NCI-H128 (cell line): ENCODE measurements around the gene DCDC2.
A peak's percentile ranks its signal among the peaks of the same experiment; 100 is the strongest.
"Not testable (repeated sequence)": the region's sequence is repeated elsewhere in the genome, so short reads cannot be mapped to it uniquely, and the experiment has no call there.

Experiments used
- DNase-seq: peaks from one replicate; lab custom pipeline; 2025; ENCODE audit not compliant: unreplicated experiment; lab: John Stamatoyannopoulos, UW

Gene DCDC2

DNA sequence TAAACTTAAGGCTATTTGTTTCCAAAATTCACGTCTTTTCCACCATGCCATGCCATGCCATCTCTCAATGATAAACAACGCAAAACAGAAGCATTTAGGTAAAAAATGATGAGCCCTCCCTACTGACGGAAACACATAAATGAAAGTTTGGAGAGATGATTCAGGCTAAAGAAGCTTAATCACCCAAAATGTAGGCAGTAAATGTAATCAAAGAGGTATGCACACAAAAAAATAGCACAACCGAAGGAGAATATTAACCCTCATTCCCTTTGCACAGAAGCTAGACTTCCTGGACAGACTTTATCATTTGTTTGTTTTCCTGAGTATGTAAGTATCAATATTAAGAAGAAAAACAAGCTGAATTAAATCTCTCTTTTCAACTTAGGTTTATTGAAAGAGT is 28.8 kb downstream of the DCDC2 start:
- DNase-seq = no peak

DNA sequence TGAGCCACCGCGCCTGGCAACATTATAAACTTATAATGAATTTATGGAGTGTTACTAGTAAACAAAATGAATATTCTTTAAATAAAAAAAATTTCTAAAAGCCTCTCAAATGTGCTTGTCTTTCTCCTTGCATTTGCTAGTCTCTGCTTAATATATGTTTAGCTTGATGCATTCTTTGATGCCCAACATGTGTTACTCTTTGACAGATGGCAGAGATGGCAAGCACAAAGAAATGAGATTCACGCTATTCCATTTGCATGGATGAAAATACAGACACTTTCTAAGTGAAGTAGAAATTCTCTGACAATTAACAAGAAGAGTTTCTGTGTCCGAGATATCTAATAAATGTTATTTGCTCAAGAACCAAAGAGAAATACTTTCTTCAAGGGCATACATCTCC is 30.1 kb downstream of the DCDC2 start:
- no peak for DNase-seq

DNA sequence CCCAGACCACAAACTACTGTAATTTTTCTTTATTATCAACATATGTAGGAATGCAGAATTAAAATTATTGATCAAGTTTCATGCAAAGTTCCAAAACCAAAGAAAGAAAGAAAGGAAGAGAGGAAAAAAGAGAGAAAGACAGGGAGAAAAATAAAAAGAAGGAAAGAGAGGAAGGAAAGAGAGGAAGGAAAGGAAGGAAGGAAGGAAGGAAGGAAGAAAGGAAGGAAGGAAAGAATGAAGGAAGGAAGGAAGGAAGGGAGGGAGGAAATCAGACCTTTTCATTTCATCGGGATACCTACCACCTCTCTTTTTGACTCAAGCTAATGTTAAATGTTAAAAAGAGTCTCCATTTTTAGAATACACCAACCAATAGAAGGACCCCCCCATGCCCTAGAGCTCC is 31.9 kb downstream of the DCDC2 start:
- no peak for DNase-seq

DNA sequence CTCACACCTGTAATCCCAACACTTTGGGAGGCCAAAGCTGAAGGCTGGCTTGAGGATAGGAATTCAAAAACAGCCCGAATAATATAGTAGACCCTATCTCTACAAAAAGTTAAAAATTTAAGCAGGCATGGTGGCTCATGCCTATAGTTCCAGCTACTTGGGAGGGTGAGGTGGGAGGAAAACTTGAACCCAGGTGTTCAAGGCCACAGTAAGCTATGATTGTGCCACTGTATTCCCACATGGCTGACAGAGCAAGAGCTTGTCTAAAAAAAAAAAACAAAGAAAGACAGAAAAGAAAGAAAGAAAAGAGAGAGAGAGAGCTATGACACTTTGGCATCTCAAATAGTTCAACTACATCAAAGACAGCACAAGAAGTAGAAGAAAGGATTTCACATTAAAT is 33.2 kb downstream of the DCDC2 start:
- no peak for DNase-seq

DNA sequence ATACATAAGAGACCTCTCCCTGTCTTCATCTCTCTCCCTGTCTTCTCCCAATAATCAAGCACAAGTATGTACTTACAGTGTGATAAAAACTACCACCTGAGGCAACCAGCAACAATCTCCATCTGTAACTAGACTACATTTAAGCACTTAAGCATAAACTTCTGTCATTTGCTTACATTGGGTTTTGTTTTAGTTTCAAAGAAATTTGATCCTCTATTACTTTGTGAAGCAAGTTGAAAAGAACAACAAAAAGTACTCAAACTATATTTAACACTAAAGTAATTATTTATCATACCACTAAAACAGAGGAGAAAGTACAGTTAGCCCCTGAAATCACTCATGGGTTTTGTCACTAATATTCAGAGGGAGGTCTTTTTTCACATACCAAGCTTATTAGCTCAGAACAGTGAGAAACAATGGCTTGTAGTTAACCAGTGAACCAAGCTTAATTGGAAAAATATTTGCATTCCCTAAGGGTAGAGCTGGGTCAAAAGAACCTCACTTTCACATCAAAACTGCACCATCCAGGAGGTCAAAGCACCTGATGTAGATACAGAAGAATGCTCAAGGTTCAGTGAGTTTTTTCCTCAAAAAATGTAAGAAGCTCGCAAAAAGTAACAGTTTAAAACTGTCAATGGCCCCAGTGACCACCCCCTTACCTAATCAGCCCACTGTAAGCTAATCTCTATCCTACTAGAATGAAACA is 34.1 kb downstream of the DCDC2 start:
- no peak for DNase-seq

DNA sequence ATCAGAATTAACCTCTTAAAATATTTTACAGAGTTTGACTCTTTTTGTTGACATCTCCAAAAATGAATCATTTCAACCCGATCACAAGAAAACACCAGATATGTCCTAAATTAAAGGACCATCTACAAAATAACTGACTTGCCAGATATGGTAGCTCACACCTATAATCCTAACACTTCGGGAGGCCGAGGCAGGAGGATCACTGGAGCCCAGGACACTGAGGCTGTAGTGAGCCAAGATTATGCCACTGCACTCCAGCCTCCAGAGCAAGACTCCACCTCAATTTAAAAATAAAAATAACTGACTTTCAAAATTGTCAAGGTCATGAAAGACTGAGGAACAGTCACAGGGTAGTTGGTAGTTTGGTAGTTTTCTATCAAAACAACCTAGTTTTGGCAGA is 34.9 kb downstream of the DCDC2 start:
- DNase-seq = no peak

DNA sequence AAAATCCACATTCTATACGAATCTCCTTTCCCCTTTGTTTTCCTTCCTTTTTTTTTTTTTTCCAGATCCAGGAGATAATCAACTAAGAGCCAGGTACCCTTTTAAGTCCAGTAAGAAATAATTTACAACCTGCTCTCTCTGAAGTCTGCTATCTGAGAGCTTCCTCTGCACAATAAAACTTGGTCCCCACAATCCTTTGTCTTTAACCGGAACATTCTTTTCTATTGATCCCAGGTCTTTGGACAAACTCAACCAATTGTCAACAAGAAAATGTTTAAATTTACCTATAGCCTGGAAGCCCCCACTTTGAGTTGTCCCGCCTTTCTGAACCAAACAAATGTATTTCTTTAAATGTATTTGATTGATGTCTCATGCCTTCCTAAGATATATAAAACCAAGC is 35.4 kb downstream of the DCDC2 start:
- not testable (repeated sequence) for DNase-seq

DNA sequence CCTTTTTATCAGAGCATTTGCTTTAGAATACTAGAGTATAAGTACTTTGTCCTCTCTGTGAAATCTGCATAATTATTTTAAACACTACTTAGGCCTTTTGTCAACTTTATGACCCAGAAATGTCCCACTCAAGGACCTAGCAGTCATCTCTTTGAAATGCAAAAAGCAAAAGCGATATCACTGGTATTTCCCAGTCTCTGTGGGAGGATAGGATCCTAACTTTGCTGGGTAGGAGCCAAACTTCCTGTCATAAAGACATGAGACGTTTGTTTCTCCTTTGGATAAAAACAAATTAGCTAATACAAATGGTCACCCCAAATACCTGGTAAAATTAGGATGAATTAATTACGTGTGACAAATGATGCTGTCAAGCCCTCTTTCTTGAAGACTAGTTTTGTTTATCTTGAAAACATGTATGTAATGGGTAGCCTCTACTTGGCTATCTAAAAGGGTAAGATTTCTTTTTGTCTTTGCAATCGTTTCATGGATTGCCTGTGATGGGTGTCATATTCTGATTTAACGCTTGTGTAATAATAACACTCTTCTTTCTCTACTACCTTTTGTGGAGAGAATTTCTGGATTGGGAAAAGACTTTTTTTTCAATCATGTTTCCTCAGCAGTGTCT is 36.2 kb downstream of the DCDC2 start:
- no peak for DNase-seq

DNA sequence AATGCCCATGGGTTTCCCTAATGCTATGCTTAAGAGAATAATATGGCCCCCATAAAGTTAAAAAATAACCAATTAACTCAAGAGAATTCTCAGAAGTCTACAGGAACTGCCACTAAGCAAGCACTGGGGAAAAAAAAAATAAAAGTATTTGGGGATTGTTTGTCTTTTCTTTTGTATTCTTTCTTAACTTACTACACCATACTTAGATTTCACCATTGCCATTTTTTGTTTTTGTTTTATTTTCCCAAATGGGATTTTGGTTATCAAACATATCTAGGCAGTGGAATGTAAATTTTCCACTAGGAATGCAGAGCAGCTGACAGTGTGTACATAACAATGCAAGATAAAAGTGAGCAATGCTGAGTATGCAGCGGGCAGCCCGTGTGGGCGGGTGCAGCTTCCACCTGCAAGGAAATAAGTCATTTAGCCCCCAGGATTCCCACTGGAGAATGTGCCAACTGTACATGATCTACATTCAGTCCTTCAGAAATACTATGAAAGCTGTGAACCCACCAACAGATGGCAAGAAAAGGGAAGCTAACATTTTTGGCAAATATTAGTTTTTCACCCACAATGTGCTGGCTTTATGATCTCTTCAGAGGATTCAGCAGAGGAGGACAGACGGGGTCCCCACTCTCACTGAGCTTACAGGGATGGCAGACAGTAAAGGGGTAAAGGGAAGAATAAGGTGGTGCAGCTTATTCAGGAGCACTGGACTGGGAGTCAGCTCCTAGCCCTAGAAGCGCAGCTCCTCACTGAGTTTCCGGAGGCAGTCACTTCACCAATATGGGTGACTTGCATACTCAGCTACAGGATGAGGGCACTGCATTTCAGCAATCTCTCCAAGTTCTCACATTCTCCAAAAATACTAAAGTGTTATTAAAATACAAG is 44.4 kb downstream of the DCDC2 start:
- no peak for DNase-seq

DNA sequence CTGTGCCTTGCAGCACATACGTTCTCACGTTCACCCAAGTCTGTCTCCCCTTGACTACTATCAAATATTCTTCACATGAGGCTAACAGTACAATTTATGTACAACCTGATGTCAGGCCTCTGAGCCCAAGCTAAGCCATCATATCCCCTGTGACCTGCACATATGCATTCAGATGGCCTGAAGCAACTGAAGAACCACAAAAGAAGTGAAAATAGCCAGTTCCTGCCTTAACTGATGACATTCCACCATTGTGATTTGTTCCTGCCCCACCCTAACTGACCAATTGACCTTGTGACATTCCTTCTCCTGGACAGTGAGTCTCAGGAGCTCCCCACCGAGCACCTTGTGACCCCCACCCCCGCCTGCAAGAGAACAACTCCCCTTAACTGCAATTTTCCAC is 46.1 kb downstream of the DCDC2 start:
- not testable (repeated sequence) for DNase-seq

DNA sequence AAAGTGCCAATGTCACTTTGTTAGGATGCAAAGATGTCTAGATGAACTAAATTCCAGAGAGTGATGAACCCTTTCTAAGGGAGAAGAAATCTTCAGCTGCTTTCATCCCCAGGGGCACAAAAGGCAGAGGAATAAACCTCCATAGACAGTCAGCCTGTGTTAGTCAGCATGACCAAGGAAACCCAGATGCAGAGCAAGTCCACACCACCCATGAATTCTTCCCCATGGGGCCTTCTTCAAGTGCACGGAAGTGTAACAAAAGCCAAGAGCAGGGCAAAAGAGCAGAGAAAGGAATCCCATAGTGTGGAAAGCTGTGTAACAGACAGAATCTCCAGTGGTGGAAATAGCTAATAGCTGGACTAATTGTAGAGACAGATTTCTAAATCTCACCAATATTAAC is 50.0 kb downstream of the DCDC2 start:
- DNase-seq = no peak

DNA sequence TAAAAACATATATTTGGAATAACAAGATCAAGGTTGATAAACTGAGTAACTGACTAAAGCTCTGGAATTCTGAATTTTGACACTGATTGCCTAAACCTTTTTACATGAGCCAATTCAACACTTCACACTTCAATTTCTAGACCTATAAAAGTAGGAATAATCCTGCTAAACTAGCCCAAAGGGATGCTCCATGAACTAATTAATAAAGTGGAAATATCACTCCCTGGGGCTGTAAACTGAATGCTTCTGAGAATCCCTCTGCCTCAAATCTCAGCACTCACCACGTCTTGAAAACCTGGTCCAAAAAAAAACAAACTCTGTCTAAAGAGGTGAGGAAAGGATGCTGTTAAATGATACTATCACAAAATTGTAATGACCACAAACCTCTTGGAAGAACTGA is 50.9 kb downstream of the DCDC2 start:
- DNase-seq = no peak

DNA sequence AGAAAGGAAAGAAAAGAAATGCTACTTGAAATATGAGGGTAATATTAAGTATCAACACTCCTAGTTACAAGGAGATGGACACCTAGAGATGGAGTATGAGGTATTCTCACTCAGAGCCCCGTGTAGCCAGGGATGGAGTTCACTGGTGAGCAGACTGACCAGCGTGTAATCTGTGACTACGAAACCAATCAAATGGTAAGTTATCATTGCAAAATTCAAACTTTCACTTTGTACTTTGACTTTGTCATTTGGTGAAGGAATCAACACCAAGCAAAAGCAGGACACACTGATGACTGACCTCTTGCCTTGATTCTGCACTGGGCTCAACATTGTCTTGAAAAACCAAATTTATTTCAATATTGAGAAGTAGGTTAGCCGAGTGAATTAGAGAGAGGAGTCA is 51.8 kb downstream of the DCDC2 start:
- DNase-seq = no peak

DNA sequence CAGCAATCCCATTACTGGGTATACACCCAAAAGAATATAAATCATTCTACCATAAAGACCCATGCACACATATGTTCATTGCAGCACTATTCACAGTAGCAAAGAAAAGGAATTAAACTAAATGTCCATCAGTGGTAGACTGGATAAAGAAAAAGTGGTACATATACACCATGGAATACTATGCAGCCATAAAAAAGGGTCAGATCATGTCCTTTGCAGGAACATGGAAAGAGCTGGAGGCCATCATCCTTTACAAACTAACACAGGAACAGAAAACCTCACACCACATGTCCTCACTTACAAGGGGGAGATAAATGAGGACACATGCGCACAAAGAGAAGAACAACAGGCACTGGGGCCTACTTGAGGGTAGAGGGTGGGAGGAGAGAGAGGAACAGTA is 60.9 kb downstream of the DCDC2 start:
- no peak for DNase-seq

DNA sequence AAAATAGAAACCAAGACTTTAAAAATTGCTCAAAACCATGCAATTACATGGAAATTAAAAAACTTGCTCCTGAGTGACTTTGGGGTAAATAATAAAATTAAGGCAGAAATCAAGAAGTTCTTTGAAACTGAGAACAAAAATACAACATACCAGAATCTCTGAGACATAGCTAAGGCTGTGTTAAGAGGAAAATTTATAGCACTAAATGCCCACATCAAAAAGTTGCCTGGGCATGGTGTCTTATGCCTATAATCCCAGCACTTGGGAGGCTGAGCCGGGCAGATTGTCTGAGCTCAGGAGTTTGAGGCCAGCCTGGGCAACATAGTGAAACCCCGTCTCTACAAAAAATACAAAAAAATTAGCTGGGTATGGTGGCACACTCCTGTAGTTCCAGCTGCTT is 64.0 kb downstream of the DCDC2 start:
- not testable (repeated sequence) for DNase-seq

DNA sequence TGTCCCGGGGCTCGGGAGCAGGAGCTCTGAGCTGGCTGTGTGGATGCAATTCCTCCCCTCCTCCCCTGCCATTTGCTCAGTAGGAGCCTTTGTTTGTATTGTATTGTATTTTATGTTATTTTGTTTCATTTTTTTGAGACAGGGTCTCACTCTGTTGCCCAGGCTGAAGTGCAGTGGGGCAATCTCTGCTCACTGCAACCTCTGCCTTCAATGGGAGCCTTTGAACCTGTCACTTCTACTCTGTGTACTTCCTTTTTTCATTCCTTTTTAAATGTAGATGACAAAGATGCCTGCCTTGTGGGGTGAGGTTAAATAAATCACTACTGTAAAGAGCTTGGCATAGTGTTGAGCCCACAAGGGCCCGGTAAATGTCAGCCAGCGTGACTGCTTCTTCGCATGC is 70.6 kb downstream of the DCDC2 start:
- no peak for DNase-seq

DNA sequence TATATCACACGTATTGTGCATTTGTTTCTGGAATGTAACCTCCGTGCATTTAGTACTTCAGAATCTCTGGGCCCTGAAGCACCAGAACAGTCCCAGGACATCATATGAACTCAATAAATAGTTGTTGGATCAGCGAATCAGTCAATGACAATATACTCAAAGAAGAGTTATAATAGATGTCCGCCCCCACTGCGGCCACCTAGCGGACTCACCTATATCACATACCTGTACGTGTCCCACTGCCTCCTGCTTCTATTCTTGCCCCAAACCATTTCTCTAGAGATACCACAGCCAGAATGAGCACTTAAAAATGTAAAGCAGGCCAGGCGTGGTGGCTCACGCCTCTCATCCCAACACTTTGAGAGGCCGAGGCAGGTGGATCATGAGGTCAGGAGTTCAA is 73.9 kb downstream of the DCDC2 start:
- DNase-seq = no peak

DNA sequence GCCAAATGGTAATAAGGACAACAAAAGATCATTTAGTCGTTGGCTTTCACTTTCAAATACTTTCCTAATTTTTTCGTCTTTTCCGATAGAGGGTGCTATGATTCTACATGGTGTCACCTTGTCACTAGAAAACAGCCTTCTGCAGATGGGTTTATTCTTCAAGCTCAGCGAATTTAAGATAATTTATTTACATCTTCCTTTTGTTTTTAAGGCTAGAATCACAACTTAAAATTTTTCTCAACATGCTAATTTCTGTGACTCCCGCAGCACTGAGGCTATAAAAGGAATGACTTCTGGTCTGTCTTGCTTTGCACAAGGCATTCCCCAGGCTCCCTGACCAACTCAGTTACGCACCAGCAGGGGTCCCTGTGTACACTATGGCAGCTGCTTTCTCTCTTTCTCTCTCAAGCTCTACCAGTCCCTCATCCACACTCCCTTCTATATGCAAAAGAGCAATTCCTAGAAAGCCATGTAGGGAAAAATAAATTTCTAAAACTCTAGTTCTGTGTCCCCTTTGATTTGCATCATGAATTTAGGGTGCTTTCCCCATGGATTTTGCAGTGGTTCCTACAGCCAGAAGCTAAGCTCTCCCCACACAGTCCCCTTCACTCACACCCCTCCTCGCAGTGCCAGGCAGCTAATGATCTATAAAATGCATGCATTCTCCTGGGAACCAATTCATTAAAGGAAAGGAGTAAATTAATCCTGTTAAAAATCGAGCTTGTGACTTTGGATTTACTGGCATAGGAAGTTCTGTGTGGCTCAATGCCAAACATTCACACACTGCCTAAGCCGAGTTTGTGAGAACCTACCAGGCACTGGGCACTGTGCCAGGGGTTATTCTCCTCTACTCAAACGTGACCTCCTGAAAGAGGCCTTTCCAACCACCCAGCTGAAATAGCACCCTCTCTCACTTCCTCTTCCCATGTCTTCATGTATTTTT is 74.5 kb downstream of the DCDC2 start:
- peak; percentile 81 for DNase-seq

DNA sequence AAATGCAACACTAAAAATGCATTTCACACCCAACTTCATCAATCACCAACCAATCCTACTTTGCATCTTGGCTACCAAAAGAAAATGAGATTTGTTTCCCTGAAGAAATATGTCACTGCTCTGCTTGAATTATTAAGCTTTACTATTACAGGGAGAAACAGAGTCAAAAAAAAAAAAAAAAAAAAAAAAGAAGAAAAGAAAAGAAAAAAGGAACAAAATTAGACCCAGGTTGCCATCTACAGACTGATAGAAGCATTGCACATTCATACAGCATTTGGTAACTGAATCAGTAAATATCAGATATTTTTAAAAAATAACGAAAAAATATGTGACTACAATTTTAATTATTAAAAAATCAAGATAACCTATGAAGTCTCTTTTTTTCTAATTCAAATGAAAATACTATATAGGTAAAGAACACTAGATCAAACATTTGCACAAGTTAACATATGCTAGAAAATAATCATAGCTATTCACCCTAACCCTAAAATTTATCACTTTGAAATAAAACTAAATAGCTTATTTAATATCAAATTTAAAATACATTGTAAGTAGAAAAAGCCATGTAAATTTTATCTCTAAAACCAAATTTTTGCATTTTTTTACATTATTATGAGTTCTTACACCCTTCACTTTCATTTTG is 83.3 kb downstream of the DCDC2 start:
- DNase-seq = no peak

DNA sequence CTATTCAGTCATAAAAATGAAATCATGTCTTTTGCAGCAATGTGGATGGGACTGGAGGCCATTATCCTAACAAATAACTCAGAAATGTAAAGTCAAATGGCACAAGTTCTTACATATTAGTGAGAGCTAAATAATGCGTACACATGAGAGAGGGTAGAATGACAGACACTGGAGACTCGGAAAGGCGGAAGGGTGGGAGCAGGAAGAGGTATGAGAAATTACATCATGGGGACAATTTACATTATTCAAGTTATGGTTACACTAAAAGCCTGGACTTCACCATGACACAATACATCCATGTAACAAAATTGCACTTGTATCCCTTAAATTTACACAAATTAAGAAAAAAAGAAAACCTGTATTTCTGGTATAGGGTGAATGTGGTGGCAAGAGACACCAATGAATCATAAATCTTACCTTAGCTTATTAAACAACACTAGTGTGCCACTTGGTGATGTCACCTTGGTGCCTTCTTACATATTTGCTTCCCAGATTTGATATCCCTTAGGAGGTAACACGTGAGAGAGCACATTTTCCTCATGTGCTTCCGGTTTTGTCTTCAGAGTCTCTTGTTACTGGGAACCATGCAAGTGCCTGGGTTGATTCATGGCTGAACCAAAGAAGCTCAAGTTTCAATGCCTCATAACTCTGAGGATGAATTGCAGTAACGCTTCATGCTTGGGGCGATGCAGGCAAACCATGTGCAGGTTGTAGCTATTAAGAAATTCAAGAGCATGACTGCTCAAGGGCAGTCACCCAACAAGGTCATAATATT is 84.6 kb downstream of the DCDC2 start:
- peak; percentile 59 for DNase-seq
